NOMO-1 treated with dmso at 0.1 percent for 144 hours (cell line): ENCODE measurements around the gene CLDN17.

Experiments used
- DNase-seq: peaks from one replicate; lab custom pipeline; 2025; ENCODE audit not compliant: unreplicated experiment; lab: John Stamatoyannopoulos, UW

CLDN17 gene

GRCh38 chr21:30126576-30126975, 40.0 kb downstream of the CLDN17 start:
- no peak for DNase-seq

GRCh38 chr21:30117631-30118030, 49.0 kb downstream of the CLDN17 start:
- DNase-seq, result no peak

- no peak for DNase-seq
Measured at GRCh38 chr21:30116479-30116878, 50.1 kb downstream of the CLDN17 start.
